Measurements from ENCODE around the gene TRAPPC8. TPM values are rescaled to one million over a fixed set of nuclear protein-coding genes. Genes with fewer than 3 reads are reported as not detected.
"Not testable (repeated sequence)": the region's sequence is repeated elsewhere in the genome, so short reads cannot be mapped to it uniquely, and the experiment has no call there.

The TRAPPC8 gene
- total RNA-seq, 1 donor from 2014 or later, result 29.6 TPM

DNA sequence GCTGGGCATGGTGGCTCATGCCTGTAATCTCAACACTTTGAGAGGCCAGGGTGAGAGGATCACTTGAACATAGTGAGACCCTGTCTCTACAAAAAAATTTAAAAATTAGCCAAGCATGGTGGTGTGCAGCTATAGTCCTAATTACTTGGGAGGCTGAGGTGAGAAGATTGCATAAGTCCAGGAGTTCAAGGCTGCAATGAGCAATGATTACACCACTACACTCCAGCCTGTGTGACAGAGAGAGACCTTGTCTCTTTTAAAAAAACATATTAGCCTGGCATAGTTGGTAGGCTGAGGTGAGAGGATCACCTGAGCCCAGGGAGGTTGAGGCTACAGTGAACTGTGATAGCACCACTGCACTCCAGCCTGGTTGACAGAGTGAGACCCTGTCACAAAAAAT, 13.7 kb downstream of the TRAPPC8 start:
- H3K27ac Mint-ChIP-seq (ENCODE audit: unreplicated experiment), result peak overlapping the region; percentile 41

DNA sequence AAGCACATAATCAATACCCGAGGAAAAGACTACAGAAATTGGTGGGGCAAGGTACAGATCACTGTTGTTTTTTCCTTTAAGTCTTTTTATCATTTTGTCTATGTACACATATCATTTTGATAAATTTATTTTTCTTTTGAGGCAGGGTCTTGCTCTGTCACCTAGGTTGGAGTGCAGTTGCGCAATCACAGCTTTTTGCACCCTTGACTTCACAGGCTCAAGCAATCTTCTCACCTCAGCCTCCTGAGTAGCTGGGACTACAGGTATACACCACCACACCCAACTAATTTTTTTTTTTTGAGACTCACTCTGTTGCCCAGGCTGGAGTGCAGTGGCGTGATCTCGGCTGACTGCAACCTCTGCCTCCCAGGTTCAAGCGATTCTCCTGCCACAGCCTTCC, 15.9 kb downstream of the TRAPPC8 start:
- H3K36me3 Mint-ChIP-seq (ENCODE audit: low read depth), result peaks cover 12% of the 10 kb centered on the region
- not testable (repeated sequence) for H3K4me3 Mint-ChIP-seq (ENCODE audit: unreplicated experiment); H3K27ac Mint-ChIP-seq (ENCODE audit: unreplicated experiment); DNase-seq (ENCODE audit: low spot score); H3K27me3 Mint-ChIP-seq (ENCODE audit: low read depth); H3K9me3 Mint-ChIP-seq (ENCODE audit: low read depth)
- H3K4me1 Mint-ChIP-seq (ENCODE audit: low read depth), result peaks cover 13% of the 10 kb centered on the region

More for the DNA sequence above, 13.7 kb downstream of the TRAPPC8 start:
- Mint-ChIP-seq H3K4me1 (ENCODE audit: low read depth) (peaks cover 15% of the 10 kb centered on the region), H3K4me3 (ENCODE audit: unreplicated experiment) (no peak overlapping the region), H3K9me3 (ENCODE audit: low read depth) (no peaks in the 10 kb centered on the region), H3K36me3 (ENCODE audit: low read depth) (peaks cover 12% of the 10 kb centered on the region), H3K27me3 (ENCODE audit: low read depth) (no peaks in the 10 kb centered on the region)
- TF ChIP-seq, protein P1, sequence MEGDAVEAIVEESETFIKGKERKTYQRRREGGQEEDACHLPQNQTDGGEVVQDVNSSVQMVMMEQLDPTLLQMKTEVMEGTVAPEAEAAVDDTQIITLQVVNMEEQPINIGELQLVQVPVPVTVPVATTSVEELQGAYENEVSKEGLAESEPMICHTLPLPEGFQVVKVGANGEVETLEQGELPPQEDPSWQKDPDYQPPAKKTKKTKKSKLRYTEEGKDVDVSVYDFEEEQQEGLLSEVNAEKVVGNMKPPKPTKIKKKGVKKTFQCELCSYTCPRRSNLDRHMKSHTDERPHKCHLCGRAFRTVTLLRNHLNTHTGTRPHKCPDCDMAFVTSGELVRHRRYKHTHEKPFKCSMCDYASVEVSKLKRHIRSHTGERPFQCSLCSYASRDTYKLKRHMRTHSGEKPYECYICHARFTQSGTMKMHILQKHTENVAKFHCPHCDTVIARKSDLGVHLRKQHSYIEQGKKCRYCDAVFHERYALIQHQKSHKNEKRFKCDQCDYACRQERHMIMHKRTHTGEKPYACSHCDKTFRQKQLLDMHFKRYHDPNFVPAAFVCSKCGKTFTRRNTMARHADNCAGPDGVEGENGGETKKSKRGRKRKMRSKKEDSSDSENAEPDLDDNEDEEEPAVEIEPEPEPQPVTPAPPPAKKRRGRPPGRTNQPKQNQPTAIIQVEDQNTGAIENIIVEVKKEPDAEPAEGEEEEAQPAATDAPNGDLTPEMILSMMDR (IDR thresholded peaks at IDR 0.05), result no peak
- DNase-seq (ENCODE audit: low spot score), result no peak

DNA sequence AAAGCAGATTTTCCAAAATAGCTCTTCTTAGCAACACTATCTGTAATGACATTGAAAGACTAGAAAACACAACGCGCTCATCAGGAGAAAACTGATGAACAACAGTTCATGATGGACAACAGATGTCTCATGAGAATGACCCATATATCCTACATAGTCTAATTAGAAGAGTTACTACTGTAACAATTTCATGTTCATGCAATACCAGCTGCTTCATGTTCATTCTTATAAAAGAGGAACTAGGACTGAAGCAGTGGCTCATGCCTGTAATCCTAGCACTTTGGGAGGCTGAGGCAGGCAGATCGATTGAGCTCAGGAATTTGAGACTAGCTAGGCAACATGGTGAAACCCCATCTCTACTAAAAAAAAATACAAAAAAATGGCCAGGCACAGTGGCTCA, 22.7 kb downstream of the TRAPPC8 start:
- Mint-ChIP-seq H3K36me3 (ENCODE audit: low read depth) (peaks cover 2% of the 10 kb centered on the region), H3K4me3 (ENCODE audit: unreplicated experiment) (no peak overlapping the region), H3K9me3 (ENCODE audit: low read depth) (no peaks in the 10 kb centered on the region), H3K27me3 (ENCODE audit: low read depth) (no peaks in the 10 kb centered on the region), H3K4me1 (ENCODE audit: low read depth) (no peaks in the 10 kb centered on the region), H3K27ac (ENCODE audit: unreplicated experiment) (no peak overlapping the region)
- DNase-seq (ENCODE audit: low spot score), result no peak
- TF ChIP-seq, protein P1 (IDR thresholded peaks at IDR 0.05), result no peak

DNA sequence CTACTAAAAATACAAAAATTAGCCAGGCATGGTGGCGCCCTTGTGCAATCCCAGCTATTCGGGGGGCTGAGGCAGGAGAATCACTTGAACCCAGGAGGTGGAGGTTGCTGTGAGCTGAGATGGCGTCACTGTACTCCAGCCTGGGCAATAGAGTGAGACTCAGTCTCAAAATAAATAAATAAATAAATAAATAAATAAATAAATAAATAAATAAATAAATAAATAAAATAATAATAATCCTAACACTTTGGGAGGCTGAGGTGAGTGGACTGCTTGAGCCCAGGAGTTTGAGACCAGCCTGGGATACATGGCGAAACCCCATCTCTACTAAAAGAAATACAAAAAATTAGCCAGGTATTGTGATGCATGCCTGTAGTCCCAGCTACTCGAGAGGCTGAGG, 23.6 kb downstream of the TRAPPC8 start:
- H3K4me3 Mint-ChIP-seq (ENCODE audit: unreplicated experiment), result not testable (repeated sequence)

DNA sequence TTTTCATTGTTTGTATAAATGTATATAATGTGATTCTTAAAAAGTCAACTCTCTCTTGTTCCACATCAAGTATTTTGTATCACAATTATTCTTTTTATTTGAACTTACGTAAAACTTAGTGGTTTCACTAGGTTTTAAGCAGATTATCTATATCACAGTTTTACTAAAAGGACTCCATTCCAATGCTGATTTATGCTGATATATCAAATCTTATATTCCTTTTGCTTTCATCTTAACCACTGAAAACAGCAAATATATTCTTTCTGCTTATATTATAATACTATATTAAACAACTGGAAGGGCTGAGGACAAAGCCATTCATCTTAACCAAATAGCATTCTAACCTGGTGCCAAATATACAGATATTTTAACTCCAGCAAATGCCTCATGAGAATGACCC, 24.2 kb downstream of the TRAPPC8 start:
- TF ChIP-seq, protein P1 (IDR thresholded peaks at IDR 0.05), result no peak
- Mint-ChIP-seq H3K27me3 (ENCODE audit: low read depth) (no peaks in the 10 kb centered on the region), H3K4me1 (ENCODE audit: low read depth) (no peaks in the 10 kb centered on the region), H3K36me3 (ENCODE audit: low read depth) (peaks cover 2% of the 10 kb centered on the region), H3K9me3 (ENCODE audit: low read depth) (no peaks in the 10 kb centered on the region), H3K4me3 (ENCODE audit: unreplicated experiment) (no peak overlapping the region), H3K27ac (ENCODE audit: unreplicated experiment) (no peak overlapping the region)
- DNase-seq (ENCODE audit: low spot score), result no peak

More for the DNA sequence above, 23.6 kb downstream of the TRAPPC8 start:
- H3K27me3 Mint-ChIP-seq (ENCODE audit: low read depth); H3K36me3 Mint-ChIP-seq (ENCODE audit: low read depth); DNase-seq (ENCODE audit: low spot score); H3K27ac Mint-ChIP-seq (ENCODE audit: unreplicated experiment); H3K9me3 Mint-ChIP-seq (ENCODE audit: low read depth); H3K4me1 Mint-ChIP-seq (ENCODE audit: low read depth): not testable (repeated sequence)

DNA sequence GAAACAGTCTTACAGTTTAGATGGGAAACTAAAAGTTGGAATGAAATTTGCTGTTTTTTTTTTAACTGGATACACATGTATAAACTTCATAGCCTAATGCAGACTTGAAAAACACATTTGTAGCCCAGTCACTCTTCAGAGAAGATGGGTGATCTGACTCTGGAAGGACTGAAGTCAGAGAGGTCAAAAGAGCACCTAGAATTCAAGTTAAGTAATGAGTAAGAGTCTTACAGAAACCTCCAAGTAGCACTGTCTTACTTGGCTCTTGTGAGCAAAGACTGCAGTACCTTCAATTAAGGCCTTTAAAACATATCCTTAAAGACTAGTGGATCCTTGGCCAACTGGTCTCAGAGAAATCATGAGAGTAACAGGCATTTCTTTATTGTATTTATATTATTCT, 41.9 kb downstream of the TRAPPC8 start:
- Mint-ChIP-seq H3K27ac (ENCODE audit: unreplicated experiment) (no peak overlapping the region), H3K9me3 (ENCODE audit: low read depth) (no peaks in the 10 kb centered on the region), H3K4me3 (ENCODE audit: unreplicated experiment) (no peak overlapping the region), H3K27me3 (ENCODE audit: low read depth) (no peaks in the 10 kb centered on the region), H3K4me1 (ENCODE audit: low read depth) (peaks cover 3% of the 10 kb centered on the region), H3K36me3 (ENCODE audit: low read depth) (peaks cover 19% of the 10 kb centered on the region)
- DNase-seq (ENCODE audit: low spot score), result no peak
- TF ChIP-seq, protein P1 (IDR thresholded peaks at IDR 0.05), result no peak

DNA sequence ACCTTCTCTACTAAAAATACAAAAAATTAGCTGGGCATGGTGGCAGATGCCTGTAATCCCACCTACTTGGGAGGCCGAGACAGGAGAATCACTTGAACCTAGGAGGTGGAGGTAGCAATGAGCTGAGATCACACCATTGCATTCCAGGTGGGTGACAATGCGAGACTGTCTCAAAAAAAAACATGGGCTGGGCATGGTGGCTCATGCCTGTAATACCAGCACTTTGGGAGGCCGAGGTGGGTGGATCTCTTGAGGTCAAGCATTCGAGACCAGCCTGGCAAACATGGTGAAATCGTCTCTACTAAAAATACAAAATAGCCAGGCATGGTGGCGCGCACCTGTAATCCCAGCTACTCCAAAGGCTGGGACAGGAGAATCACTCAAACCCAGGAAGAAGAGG, 43.2 kb downstream of the TRAPPC8 start:
- H3K4me3 Mint-ChIP-seq (ENCODE audit: unreplicated experiment); H3K27ac Mint-ChIP-seq (ENCODE audit: unreplicated experiment): not testable (repeated sequence)
- peaks cover 21% of the 10 kb centered on the region for H3K36me3 Mint-ChIP-seq (ENCODE audit: low read depth)

More for the DNA sequence above, 43.2 kb downstream of the TRAPPC8 start:
- H3K9me3 Mint-ChIP-seq (ENCODE audit: low read depth); DNase-seq (ENCODE audit: low spot score); H3K4me1 Mint-ChIP-seq (ENCODE audit: low read depth); H3K27me3 Mint-ChIP-seq (ENCODE audit: low read depth): not testable (repeated sequence)

All from chondrocyte (in vitro differentiated cells).